ENCODE results near the gene SEMA4F.

- TF ChIP-seq CTCF (IDR thresholded peaks at IDR 0.05; ENCODE audit: low read depth, low read length, poor library complexity, severe bottlenecking) = no peak
- no peak for TF ChIP-seq EZH2phosphoT487 (IDR thresholded peaks at IDR 0.05; ENCODE audit: borderline replicate concordance, low read length)
Measured at GRCh38 chr2:74695663-74696062, 41.6 kb downstream of the SEMA4F start.

Data from DOHH2 (cell line).